B cell (primary cell): ENCODE data around the gene LPIN2.

Experiments used
- CTCF ChIP-seq: fragments of 200-600 bp; IDR thresholded peaks from one replicate; pipeline ENCODE4 v1.8.0; 2022; ENCODE audit warnings: antibody characterized with exemption, mild to moderate bottlenecking
- EZH2 ChIP-seq: IDR thresholded peaks from 2 replicates; pipeline ENCODE4 v1.6.1; 2012; ENCODE audit warnings: borderline replicate concordance, low read depth, mild to moderate bottlenecking, moderate library complexity, low read length; ENCODE audit not compliant: insufficient read depth, poor library complexity, severe bottlenecking

- TF ChIP-seq CTCF (no peak), EZH2 (no peak)
Observed at GRCh38 chr18:2994020-2994589, 18.8 kb downstream of the LPIN2 start.
